NAMALWA (cell line): ENCODE measurements around the gene PDS5B.
A peak's percentile ranks its signal among the peaks of the same experiment; 100 is the strongest.
"Not testable (repeated sequence)": the region's sequence is repeated elsewhere in the genome, so short reads cannot be mapped to it uniquely, and the experiment has no call there.

Experiments
- DNase-seq: peaks from one replicate; pipeline ENCODE4 v3.0.0-alpha.2; 2015; ENCODE audit warnings: low spot score

PDS5B gene

GRCh38 chr13:32586080-32586900 is at the start of gene PDS5B:
Gene PDS5B, plus strand, starts transcription at chr13:32586452. Its CDS starts 62,321 bp downstream, at chr13:32648773.
- peak; percentile 96 for DNase-seq

DNA sequence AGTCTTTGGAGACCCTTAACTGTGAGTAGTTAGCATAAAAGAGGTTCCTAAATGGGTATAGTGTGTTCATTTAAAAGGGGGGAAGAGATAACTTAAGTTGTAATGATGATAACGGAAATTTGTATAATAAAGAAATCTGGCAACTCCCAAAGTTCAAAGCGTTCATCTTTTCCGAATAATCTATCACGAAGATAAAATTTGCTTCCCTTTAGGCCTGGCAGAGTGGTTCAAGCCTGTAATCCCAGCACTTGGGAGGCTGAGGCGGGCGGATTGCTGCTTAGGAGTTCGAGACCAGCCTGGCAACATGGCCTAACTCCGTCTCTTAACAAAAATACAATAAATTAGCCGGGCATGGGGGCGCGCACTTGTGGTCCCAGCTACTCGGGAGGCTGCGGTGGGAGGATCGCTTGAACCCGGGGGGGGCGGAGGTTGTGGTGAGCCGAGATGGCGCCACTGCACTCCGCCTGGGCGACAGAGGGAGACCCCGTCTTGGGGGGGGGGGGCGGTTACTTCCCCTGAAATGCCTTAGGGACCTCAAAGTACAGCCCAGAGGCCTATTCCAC is 48.6 kb upstream of the PDS5B start:
- no peak for DNase-seq

- no peak for DNase-seq
Observed at GRCh38 chr13:32538143-32538620, 48.1 kb upstream of the PDS5B start.

DNA sequence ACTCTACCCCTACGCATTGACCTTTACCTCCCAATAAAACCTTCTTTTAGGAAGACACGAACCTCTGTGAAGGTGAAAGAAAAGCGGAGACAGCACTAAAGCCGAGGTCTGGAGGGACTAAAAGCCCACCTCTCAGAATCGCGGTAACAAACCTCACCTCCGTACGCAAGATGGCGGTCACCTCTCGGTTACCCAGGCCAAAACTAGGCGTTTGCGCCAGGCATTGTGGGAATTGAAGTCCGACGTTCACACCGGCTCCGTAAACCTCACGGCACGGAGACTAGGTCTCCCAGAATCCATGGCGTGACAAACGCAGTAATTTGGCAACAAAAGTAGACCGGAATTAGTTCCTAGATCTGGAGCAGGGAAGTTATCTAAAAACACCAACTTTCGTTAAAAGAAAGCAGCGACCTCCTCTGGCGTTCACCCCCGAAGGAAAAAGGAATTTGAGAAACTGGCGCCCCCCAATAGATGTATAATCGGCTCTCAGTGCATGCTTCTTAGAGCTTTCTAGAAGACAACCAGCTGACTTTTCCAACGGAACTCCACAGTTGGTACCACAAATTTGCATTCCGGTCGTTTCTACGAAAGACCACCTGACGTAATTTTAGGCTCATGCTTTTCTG is 47.5 kb upstream of the PDS5B start, which contains the start of gene N4BP2L2:
N4BP2L2 (minus strand) TSS at position 175 of the 626 bp plus-strand sequence. CDS start 1,768 bp downstream, outside the sequence.
- peak; percentile 97 for DNase-seq

DNA sequence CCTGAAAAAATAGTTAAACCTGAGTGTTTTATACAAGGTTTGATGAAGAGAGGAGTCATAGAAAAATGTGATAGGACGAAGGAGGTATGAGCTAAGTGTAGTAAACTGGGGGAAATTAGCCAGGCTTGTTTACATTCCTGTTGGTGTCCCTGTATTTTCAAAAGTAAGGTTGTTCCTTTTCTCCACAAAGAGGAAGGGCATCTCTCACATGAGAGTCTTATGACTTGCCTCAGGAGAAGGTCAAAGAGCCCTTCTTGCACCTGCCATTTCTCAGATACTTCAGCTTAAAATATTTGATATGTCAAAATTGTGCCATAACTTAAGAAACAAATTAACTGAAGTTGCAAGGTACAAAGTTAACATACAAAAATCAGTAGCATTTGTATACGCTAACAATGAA is 44.0 kb upstream of the PDS5B start:
- no peak for DNase-seq

DNA sequence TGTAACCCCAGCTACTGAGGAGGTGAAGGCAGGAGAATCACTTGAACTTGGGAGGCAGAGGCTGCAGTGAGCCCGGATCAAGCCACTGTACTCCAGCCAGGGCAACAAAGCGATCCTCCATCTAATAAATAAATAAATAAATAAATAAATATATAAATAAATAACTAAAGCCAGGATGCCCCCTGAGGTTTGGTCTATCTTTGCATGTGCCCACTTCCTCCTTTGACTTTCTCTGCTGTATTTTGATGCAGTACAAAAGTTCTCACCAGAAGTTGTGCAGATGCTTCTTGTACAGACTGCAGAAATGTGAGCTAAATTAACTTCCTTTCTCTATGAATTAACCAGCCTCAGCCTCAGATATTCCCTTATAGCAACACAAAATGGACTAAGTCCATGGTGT is 41.2 kb upstream of the PDS5B start:
- peak; percentile 32 for DNase-seq

DNA sequence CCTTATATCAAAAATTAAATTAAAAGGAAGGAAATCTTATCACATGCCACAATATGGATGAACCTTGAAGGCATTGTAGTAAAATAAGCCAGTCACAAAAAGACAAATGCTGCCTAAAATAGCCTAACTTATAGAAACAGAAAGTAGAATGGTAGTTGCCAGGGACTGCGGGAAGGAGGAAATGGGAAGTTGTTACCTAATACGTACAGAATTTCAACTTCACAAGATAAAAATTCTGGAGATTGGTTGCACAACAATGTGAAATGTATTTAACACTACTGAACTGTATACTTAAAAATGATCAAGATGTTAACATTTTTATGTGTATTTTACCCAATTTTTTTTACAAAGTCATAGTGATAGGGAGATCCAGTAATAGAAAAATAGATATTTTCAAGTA is 37.4 kb upstream of the PDS5B start:
- DNase-seq, result no peak

DNA sequence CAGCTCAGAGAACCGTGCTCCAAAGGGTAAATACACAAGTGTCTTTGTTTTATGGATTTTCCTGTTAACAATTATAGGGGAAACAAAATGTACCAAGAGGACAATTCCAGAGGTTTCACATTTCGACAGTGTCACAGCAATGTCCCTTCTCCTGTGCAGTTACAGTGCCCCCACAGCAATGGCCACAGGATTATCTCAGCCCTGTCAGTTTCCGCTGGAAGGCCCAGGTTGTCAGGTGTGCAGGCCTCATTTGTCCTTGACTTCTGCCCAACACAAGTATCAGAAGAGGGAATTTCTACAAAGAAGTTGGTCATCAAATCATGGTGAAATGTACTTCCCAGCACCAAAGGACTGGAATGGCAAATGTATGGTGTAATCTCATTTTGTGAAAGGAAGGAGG is 36.5 kb upstream of the PDS5B start:
- no peak for DNase-seq

DNA sequence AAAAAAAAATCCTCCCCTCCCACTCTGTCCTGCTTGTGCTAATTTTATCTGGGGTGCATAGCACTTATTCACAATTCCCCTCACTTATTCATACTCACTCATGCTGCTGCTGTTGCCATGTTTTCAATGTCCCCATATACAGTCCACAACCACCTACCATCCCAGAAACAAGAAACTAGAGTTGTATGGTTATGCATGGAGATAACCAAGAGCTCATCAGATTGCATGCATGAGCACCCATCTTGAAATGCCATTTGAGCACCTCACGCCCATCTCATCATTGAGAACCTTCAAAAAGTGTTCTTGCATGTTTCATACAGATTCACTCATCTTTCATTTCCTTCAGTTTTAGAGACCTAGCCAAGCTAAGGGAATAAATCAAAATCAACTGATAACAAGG is 32.5 kb upstream of the PDS5B start:
- DNase-seq, result no peak

DNA sequence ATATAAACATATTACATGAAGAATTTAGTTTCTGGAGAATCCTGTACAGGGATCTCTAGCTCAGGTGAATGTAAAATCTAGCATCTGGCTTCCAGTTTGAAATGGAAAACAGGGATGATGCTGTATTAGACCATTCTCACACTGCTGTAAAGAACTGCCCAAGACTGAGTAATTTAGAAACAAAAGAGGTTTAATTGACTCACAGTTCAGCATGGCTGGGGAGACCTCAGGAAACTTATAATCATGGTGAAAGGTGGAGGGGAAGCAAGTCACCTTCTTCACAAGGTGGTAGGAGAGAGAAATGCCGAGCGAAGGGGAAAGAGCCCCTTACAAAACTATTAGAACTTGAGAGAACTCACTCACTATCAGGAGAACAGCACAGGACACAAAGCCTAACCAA is 30.6 kb upstream of the PDS5B start:
- DNase-seq, result no peak

GRCh38 chr13:32560842-32561241 is 25.4 kb upstream of the PDS5B start:
- not testable (repeated sequence) for DNase-seq

GRCh38 chr13:32575687-32576086 is 10.6 kb upstream of the PDS5B start:
- not testable (repeated sequence) for DNase-seq

- DNase-seq, result no peak
Observed at GRCh38 chr13:32577032-32577431, 9.2 kb upstream of the PDS5B start.

GRCh38 chr13:32581177-32581786 is 5.0 kb upstream of the PDS5B start:
- peak; percentile 54 for DNase-seq

DNA sequence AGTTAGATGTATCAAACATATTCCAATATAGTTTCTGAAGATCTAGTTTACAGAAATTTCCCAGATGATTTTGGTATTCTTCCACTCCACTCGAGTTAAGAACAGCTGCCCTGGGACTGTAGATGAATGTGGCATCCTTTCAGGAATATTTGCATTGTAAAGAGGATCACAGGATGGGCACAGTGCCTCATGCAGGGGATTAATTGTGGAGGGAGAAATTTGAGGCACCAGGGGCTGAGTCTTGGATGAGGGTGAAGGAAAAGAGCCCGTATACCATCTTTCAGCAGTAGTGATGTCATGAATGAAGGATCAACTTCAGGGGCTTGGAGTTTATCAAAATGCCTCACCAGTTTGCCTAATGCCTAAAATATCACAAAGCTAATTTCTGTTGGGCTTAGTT is 4.0 kb upstream of the PDS5B start:
- no peak for DNase-seq

DNA sequence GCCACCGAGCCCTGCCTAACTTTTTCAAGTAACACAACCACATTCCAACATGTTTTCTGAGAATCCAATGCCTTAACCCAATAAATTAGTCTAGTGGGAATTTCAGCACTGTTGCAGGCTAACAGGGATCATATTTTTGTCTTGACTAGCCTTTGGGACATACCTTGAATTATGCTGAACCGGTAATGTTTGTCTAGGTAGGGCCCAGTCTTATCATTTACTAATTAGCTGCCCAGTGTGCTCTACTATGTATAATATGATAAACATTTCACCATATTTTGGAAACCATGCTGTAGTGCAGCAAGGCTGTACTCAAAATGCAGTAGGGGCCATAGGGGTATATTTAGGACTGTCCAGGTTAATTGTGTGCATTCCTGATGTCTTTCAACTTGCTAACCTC is 3.3 kb upstream of the PDS5B start:
- no peak for DNase-seq

GRCh38 chr13:32585550-32586079 is 637 bp upstream of the PDS5B start:
- DNase-seq, result peak; percentile 24

DNA sequence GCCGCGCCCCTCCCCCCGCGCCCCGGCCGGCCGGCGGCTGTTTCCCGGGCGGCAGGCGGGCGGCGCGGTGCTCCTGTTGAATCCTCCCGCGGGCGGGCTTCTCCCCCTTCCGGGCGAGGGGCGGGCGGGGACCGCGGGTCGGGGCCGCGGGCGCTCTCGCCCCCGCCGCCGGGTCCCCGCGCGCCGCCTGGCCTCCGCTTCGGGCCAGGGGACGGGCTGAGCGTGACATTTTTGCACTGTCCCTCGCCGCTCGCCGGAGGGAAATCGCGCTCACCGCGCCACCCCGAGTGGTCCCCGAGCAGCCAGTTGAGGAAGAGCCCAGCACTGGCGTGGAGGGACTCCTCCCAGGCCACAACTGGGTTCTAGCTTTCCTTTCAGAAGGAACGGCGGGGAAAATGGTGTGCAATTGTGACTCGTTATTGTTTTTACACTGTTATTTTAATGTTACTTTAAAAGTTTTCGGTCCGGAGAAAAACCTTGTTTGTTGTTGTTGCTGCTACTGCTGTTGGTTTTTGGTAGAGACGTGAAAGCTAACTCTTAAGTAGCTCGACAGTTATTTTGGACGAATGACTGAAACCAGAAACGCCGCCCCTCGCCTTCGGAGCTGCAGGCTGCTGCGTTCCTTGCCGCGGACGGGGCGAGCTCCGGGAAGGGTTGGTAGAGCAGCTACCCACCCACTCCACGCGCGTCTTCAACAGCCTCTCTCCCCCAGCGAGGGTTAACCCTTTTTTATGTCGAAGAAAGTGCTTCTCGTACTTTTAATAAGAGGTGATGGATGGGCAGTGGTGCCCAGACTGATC is 959 bp downstream of the PDS5B start:
- DNase-seq, result peak; percentile 75

- DNase-seq, result peak; percentile 35
Observed at GRCh38 chr13:32587811-32588170, 1.5 kb downstream of the PDS5B start.

DNA sequence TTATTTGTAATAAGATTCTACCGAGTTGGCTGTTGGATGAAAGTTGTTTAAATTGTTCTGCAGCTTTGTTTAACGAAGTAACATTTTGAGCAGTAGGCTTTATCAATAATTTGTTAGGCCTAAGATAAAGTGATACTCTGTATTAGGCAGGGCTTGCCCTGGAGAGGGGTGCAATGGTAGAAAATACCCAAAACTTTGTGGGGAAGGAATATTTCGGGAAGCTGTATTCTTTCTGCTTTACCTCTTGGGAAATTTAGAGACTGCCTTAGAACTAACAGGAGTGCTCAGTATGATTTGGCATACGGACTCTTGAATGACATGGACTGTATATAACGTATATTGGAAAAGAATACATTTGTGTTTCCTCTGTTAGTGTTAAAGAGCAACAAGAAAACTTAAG is 2.5 kb downstream of the PDS5B start:
- DNase-seq, result no peak

- DNase-seq, result no peak
Observed at GRCh38 chr13:32589471-32589870, 3.2 kb downstream of the PDS5B start.

- DNase-seq, result no peak
Observed at GRCh38 chr13:32590266-32590665, 4.0 kb downstream of the PDS5B start.
